Measurements from ENCODE around the gene DLX5.

GRCh38 chr7:97014145-97014750 is 10.4 kb downstream of the DLX5 start:
- TF ChIP-seq POLR2A (IDR thresholded peaks at IDR 0.05) (no peak), CTCF (IDR thresholded peaks at IDR 0.05) (no peak)
